OCI-LY1 (cell line): Measurements from ENCODE around the gene EPS8L2.

Experiments used
- H2AFZ ChIP-seq: fragments of 200-600 bp; sonication (generic), shearing (Covaris generic); 2 replicates; pipeline ENCODE4 v1.6.0; 2014; ENCODE audit warnings: antibody characterized with exemption, mild to moderate bottlenecking, low read length
- H3F3A ChIP-seq: fragments of 200-600 bp; sonication (generic), shearing (Covaris generic); 2 replicates; pipeline ENCODE4 v1.6.0; 2014; ENCODE audit warnings: mild to moderate bottlenecking, antibody characterized with exemption, low read length, moderate library complexity; ENCODE audit not compliant: insufficient read depth
- H3K27ac ChIP-seq: fragments of 200-600 bp; sonication (generic); 2 replicates; pipeline ENCODE4 v1.5.1; 2014; ENCODE audit warnings: low read length, mixed run types, mild to moderate bottlenecking, low read depth; ENCODE audit not compliant: poor library complexity, severe bottlenecking
- H3K27me3 ChIP-seq: fragments of 200-600 bp; sonication (generic); 2 replicates; pipeline ENCODE4 v1.6.0; 2014; ENCODE audit warnings: antibody characterized with exemption, mild to moderate bottlenecking, low read length, moderate library complexity; ENCODE audit not compliant: insufficient read depth
- H3K36me3 ChIP-seq: fragments of 200-600 bp; sonication (generic); 2 replicates; pipeline ENCODE4 v1.6.1; 2014; ENCODE audit warnings: mild to moderate bottlenecking, antibody characterized with exemption, low read length, moderate library complexity, mixed read lengths; ENCODE audit not compliant: insufficient read depth
- H3K4me1 ChIP-seq: fragments of 200-600 bp; sonication (generic); 2 replicates; pipeline ENCODE4 v1.5.1; 2014; ENCODE audit warnings: mild to moderate bottlenecking, low read length, moderate library complexity; ENCODE audit not compliant: insufficient read depth, severe bottlenecking
- H3K4me2 ChIP-seq: fragments of 200-600 bp; sonication (generic), shearing (Covaris generic); 2 replicates; pipeline ENCODE4 v1.6.1; 2014; ENCODE audit warnings: low read length
- H3K4me3 ChIP-seq: fragments of 200-600 bp; sonication (generic); 2 replicates; pipeline ENCODE4 v1.5.1; 2014; ENCODE audit warnings: low read length, low read depth, mild to moderate bottlenecking, mixed read lengths; ENCODE audit not compliant: poor library complexity, severe bottlenecking
- H3K79me2 ChIP-seq: fragments of 200-600 bp; shearing (Covaris generic); 2 replicates; pipeline ENCODE4 v1.6.1; 2016; ENCODE audit warnings: mixed run types, low read length, mixed read lengths; ENCODE audit not compliant: insufficient read depth
- H3K9ac ChIP-seq: fragments of 200-600 bp; sonication (generic), shearing (Covaris generic); 2 replicates; pipeline ENCODE4 v1.6.1; 2014; ENCODE audit warnings: mild to moderate bottlenecking, low read length, mixed read lengths
- H3K9me2 ChIP-seq: fragments of 200-600 bp; sonication (generic), shearing (Covaris generic); 2 replicates; pipeline ENCODE4 v1.6.1; 2014; ENCODE audit warnings: low read depth, mild to moderate bottlenecking, low read length, mixed read lengths
- H3K9me3 ChIP-seq: fragments of 200-600 bp; shearing (Covaris generic); 2 replicates; pipeline ENCODE4 v1.6.1; 2014; ENCODE audit warnings: low read length, mixed read lengths
- H4K20me1 ChIP-seq: fragments of 200-600 bp; sonication (generic), shearing (Covaris generic); 2 replicates; pipeline ENCODE4 v1.6.0; 2016; ENCODE audit warnings: mild to moderate bottlenecking, low read length; ENCODE audit not compliant: insufficient read depth
- EZH2 ChIP-seq: fragments of 200-600 bp; sonication (generic), shearing (Covaris generic); IDR thresholded peaks from 2 replicates; pipeline ENCODE4 v1.8.0; 2017; ENCODE audit warnings: borderline replicate concordance, mixed run types, mild to moderate bottlenecking, antibody characterized with exemption, low read length, moderate library complexity, mixed read lengths
- TF ChIP-seq, protein P1 (sequence below): fragments of 200-600 bp; sonication (generic), shearing (Covaris generic); IDR thresholded peaks from 2 replicates; pipeline ENCODE4 v1.5.1; 2017; ENCODE audit warnings: mild to moderate bottlenecking, antibody characterized with exemption, low read length, moderate library complexity, mixed read lengths

EPS8L2 gene

DNA sequence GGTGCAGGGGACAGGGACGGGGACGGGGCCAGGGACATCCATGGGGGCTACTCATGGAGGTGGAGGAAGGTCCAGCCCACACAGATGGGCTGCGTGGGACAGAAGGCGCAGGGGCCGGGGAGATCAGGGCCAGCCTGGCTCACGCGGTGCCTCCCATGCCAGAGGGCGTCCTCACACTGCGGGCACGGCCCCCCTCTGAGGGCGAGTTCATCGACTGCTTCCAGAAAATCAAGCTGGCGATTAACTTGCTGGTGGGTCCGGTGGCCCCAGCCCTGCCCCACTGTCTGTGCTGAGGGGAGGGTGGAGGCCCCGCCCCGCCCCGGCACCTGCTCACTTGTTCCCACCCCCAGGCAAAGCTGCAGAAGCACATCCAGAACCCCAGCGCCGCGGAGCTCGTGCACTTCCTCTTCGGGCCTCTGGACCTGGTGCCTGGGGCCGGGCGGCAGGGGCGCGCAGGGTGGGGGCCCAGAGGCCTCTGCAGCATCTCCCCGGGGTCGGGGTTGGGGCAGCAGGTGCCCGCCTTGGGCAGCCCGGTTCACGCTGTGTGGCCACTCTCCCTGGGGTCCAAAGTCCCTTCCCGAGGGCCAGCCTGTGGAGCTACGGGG lies 15.8 kb downstream of the EPS8L2 start:
- H3K4me2 ChIP-seq: peak overlapping the region; percentile 65
- peak overlapping the region; percentile 52 for H3K4me3 ChIP-seq
- no peak for TF ChIP-seq EZH2
- TF ChIP-seq, protein P1, sequence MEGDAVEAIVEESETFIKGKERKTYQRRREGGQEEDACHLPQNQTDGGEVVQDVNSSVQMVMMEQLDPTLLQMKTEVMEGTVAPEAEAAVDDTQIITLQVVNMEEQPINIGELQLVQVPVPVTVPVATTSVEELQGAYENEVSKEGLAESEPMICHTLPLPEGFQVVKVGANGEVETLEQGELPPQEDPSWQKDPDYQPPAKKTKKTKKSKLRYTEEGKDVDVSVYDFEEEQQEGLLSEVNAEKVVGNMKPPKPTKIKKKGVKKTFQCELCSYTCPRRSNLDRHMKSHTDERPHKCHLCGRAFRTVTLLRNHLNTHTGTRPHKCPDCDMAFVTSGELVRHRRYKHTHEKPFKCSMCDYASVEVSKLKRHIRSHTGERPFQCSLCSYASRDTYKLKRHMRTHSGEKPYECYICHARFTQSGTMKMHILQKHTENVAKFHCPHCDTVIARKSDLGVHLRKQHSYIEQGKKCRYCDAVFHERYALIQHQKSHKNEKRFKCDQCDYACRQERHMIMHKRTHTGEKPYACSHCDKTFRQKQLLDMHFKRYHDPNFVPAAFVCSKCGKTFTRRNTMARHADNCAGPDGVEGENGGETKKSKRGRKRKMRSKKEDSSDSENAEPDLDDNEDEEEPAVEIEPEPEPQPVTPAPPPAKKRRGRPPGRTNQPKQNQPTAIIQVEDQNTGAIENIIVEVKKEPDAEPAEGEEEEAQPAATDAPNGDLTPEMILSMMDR: no peak
- no peaks in the 10 kb centered on the region for H3K79me2 ChIP-seq
- no peak overlapping the region for H2AFZ ChIP-seq
- H3K9me2 ChIP-seq: no peaks in the 10 kb centered on the region
- peaks cover 48% of the 10 kb centered on the region for H3K4me1 ChIP-seq
- 0 out of 2 replicates have a peak, but pooled peaks cover 5% of the 10 kb centered on the region for H3F3A ChIP-seq
- H3K27me3 ChIP-seq: peaks cover 4% of the 10 kb centered on the region; the same call in 1 of the 2 replicates
- H3K9me3 ChIP-seq: no peaks in the 10 kb centered on the region
- H3K36me3 ChIP-seq: no peaks in the 10 kb centered on the region
- H3K9ac ChIP-seq: no peak overlapping the region; the same call in 1 of the 2 replicates
- H3K27ac ChIP-seq: no peak overlapping the region
- no peaks in the 10 kb centered on the region for H4K20me1 ChIP-seq

DNA sequence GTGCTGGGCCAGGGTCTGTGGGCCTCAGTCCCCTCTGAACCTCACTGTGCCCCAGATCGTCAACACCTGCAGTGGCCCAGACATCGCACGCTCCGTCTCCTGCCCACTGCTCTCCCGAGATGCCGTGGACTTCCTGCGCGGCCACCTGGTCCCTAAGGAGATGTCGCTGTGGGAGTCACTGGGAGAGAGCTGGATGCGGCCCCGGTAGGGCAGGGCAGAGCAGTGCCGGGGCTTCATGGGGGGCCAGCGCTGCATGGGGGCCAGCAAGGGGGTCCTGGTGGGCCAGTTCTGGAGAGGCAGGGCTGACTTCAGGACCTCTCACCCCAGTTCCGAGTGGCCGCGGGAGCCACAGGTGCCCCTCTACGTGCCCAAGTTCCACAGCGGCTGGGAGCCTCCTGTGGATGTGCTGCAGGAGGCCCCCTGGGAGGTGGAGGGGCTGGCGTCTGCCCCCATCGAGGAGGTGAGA lies 16.3 kb downstream of the EPS8L2 start:
- peak overlapping the region; percentile 52 for H3K4me3 ChIP-seq
- H3F3A ChIP-seq: 0 out of 2 replicates have a peak, but pooled peaks cover 5% of the 10 kb centered on the region
- no peak overlapping the region for H2AFZ ChIP-seq
- H3K27ac ChIP-seq: no peak overlapping the region
- H3K27me3 ChIP-seq: peaks cover under 1% of the 10 kb centered on the region; the same call in 1 of the 2 replicates
- TF ChIP-seq EZH2: no peak
- TF ChIP-seq, protein P1: no peak
- H3K9ac ChIP-seq: peak overlapping the region; percentile 20; the same call in 1 of the 2 replicates
- no peaks in the 10 kb centered on the region for H3K9me3 ChIP-seq
- peak overlapping the region; percentile 65 for H3K4me2 ChIP-seq
- H3K79me2 ChIP-seq: no peaks in the 10 kb centered on the region
- H4K20me1 ChIP-seq: no peaks in the 10 kb centered on the region
- no peaks in the 10 kb centered on the region for H3K9me2 ChIP-seq
- H3K4me1 ChIP-seq: peaks cover 51% of the 10 kb centered on the region
- no peaks in the 10 kb centered on the region for H3K36me3 ChIP-seq

DNA sequence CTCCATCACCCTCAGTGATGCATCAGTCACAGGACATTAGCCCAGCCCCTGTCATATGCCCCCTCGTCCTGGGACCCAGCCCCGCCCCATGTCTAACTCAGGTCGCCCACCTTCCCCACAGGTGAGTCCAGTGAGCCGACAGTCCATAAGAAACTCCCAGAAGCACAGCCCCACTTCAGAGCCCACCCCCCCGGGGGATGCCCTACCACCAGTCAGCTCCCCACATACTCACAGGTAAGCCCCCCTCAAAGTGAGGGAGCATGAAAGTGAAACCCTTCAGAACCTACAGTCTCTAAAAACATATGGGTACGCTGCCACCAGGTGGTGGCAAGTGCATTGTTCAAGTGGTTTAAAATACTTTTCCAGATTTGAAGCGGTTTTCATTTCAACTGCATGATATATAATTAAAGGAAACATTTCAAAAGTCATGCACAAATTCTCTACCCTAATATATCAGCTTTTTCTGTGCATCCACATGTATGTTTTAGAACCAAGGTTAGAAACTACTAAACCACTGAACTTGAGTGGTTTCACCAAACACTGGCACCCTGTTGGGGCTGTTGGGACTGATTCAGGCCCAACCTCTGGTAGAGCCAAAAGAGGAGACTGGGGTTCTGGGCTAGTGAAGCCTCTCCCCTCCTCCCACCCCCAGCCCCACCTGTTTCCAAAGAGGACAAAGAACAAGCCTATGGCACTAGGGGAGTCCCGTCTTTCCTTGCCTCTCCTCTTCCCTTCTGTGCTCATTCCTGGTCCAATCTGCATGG lies 17.3 kb downstream of the EPS8L2 start:
- Histone ChIP-seq H3K4me1 (peaks cover 51% of the 10 kb centered on the region), H3K4me2 (peak overlapping the region; percentile 67), H3K27ac (peak overlapping the region; percentile 24), H3K79me2 (no peaks in the 10 kb centered on the region), H3K4me3 (peak overlapping the region; percentile 46), H3K9me3 (no peaks in the 10 kb centered on the region), H3K9me2 (no peaks in the 10 kb centered on the region), H3K27me3 (no peaks in the 10 kb centered on the region; the same call in 1 of the 2 replicates), H3K9ac (no peak overlapping the region), H3F3A (0 out of 2 replicates have a peak, but pooled peaks cover 5% of the 10 kb centered on the region), H3K36me3 (no peaks in the 10 kb centered on the region), H4K20me1 (no peaks in the 10 kb centered on the region), H2AFZ (no peak overlapping the region)
- TF ChIP-seq, protein P1: peak; percentile 91
- no peak for TF ChIP-seq EZH2
